Tibial nerve (tissue), 4 donors: ENCODE data around the gene SYNPO2.

ENCODE experiments used
- CTCF ChIP-seq, 5 experiments: fragments of 200-600 bp in 3 of 5; fragments of 450-650 bp in 2 of 5; sonication (generic) in 3 of 5; IDR thresholded peaks; one replicate each; pipeline ENCODE4 v1.5.1; 2016 to 2019; ENCODE audit warnings: antibody characterized with exemption in 5 of 5, mild to moderate bottlenecking in 3 of 5, moderate library complexity in 2 of 5
- EP300 ChIP-seq, 2 donors: sonication (generic); formaldehyde crosslinking; IDR thresholded peaks; one replicate each; pipeline ENCODE4 v1.6.1; 2017; ENCODE audit warnings: antibody characterized with exemption in 2 of 2, mild to moderate bottlenecking in 1 of 2

- TF ChIP-seq CTCF (IDR thresholded peaks at IDR 0.05) (no peak), EP300 (IDR thresholded peaks at IDR 0.05) (no peak)
Observed at GRCh38 chr4:118950224-118950623, 61.6 kb downstream of the SYNPO2 start.
